SK-N-SH (cell line): ENCODE measurements around the gene PSMB9.

ENCODE experiments used
- CHD2 ChIP-seq: fragments of 150-350 bp; IDR thresholded peaks from 2 replicates; pipeline ENCODE4 v1.6.1; 2018; ENCODE audit warnings: low read length; ENCODE audit not compliant: partially characterized antibody
- CTCF ChIP-seq: fragments of 200-600 bp; sonication (generic); IDR thresholded peaks from 2 replicates; pipeline ENCODE4 v1.6.1; 2017; ENCODE audit warnings: antibody characterized with exemption, mild to moderate bottlenecking, moderate library complexity
- EP300 ChIP-seq, 2 experiments: IDR thresholded peaks; 2 replicates each; pipeline versions ENCODE4 v1.4.0 to v1.6.1; 2012; ENCODE audit warnings: borderline replicate concordance in 1 of 2, low read depth in 1 of 2, low read length in 1 of 2
- NFIC ChIP-seq: IDR thresholded peaks from 2 replicates; pipeline ENCODE4 v1.4.0; 2012; ENCODE audit warnings: borderline replicate concordance
- POLR2AphosphoS5 ChIP-seq: IDR thresholded peaks from 2 replicates; pipeline ENCODE4 v1.6.1; 2012; ENCODE audit warnings: low read depth, low read length

GRCh38 chr6:32827025-32827424, 27.0 kb upstream of the PSMB9 start:
- TF ChIP-seq CHD2 (no peak), CTCF (no peak), NFIC (no peak), POLR2AphosphoS5 (no peak), EP300 (IDR thresholded peaks at IDR 0.05; ENCODE audit: borderline replicate concordance in 1 of 2, low read depth in 1 of 2, low read length in 1 of 2) (no peak)
